Lower leg skin (tissue), 3 donors: ENCODE measurements around the gene GRM7.

ENCODE experiments used
- POLR2A ChIP-seq, 2 donors: fragments of 450-650 bp; IDR thresholded peaks; one replicate each; pipeline ENCODE4 v1.6.1; 2016 to 2017; ENCODE audit warnings: antibody characterized with exemption in 2 of 2, mild to moderate bottlenecking in 1 of 2, moderate library complexity in 1 of 2
- TF ChIP-seq, protein P1 (sequence below), 3 donors: fragments of 450-650 bp; IDR thresholded peaks; one replicate each; pipeline ENCODE4 v1.5.1; 2016; ENCODE audit warnings: antibody characterized with exemption in 3 of 3, mild to moderate bottlenecking in 3 of 3, moderate library complexity in 2 of 3

- TF ChIP-seq, protein P1, sequence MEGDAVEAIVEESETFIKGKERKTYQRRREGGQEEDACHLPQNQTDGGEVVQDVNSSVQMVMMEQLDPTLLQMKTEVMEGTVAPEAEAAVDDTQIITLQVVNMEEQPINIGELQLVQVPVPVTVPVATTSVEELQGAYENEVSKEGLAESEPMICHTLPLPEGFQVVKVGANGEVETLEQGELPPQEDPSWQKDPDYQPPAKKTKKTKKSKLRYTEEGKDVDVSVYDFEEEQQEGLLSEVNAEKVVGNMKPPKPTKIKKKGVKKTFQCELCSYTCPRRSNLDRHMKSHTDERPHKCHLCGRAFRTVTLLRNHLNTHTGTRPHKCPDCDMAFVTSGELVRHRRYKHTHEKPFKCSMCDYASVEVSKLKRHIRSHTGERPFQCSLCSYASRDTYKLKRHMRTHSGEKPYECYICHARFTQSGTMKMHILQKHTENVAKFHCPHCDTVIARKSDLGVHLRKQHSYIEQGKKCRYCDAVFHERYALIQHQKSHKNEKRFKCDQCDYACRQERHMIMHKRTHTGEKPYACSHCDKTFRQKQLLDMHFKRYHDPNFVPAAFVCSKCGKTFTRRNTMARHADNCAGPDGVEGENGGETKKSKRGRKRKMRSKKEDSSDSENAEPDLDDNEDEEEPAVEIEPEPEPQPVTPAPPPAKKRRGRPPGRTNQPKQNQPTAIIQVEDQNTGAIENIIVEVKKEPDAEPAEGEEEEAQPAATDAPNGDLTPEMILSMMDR (IDR thresholded peaks at IDR 0.05), result no peak
- TF ChIP-seq POLR2A (IDR thresholded peaks at IDR 0.05), result no peak
Observed at GRCh38 chr3:7211740-7212139, 350.8 kb downstream of the GRM7 start.
